ENCODE results near the gene SEMA5B. TPM values are rescaled to one million over a fixed set of nuclear protein-coding genes. Genes with fewer than 3 reads are reported as not detected.

The SEMA5B gene
- total RNA-seq, 1 donor from 2014 or later, result 1.0 TPM

GRCh38 chr3:123037015-123037375, 9.4 kb upstream of the SEMA5B start:
- FAIRE-seq (no peak), DNase-seq (ENCODE audit: low read depth) (no peak)
- H3K79me2 ChIP-seq (ENCODE audit: insufficient read depth, low read length), result no peaks in the 10 kb centered on the region
- H3K9me3 ChIP-seq (ENCODE audit: insufficient read depth, low read depth, low read length), result no peaks in the 10 kb centered on the region
- no peak overlapping the region for H3K4me3 Mint-ChIP-seq (ENCODE audit: unreplicated experiment)
- no peaks in the 10 kb centered on the region for H3K9me3 Mint-ChIP-seq (ENCODE audit: unreplicated experiment)
- no peaks in the 10 kb centered on the region for H4K20me1 ChIP-seq (ENCODE audit: insufficient read depth, low read length)
- peaks cover 55% of the 10 kb centered on the region for H3K27me3 Mint-ChIP-seq (ENCODE audit: low read depth, unreplicated experiment)
- no peaks in the 10 kb centered on the region for H3K4me1 ChIP-seq (ENCODE audit: insufficient read depth, low read length)
- H3K9ac ChIP-seq (ENCODE audit: low read length), result no peak overlapping the region
- no peak overlapping the region for H3K27ac Mint-ChIP-seq (ENCODE audit: unreplicated experiment)
- H3K27me3 ChIP-seq (ENCODE audit: insufficient read depth, low read length), result peaks cover 50% of the 10 kb centered on the region
- no peak overlapping the region for H3K27ac ChIP-seq (ENCODE audit: low read depth, low read length)
- no peaks in the 10 kb centered on the region for H3K36me3 ChIP-seq (ENCODE audit: insufficient read depth, low read length)
- H3K36me3 Mint-ChIP-seq (ENCODE audit: low read depth, unreplicated experiment), result no peaks in the 10 kb centered on the region
- TF ChIP-seq CTCF (IDR thresholded peaks at IDR 0.05; ENCODE audit: insufficient read depth, low read depth, low read length) (no peak), EZH2 (IDR thresholded peaks at IDR 0.05; ENCODE audit: insufficient read depth, low read length) (no peak)
- no peak overlapping the region for H2AFZ ChIP-seq (ENCODE audit: low read depth, low read length)
- H3K4me2 ChIP-seq (ENCODE audit: low read length), result no peak overlapping the region
- no peak overlapping the region for H3K4me3 ChIP-seq (ENCODE audit: insufficient read depth, low read depth, low read length)
- no peaks in the 10 kb centered on the region for H3K4me1 Mint-ChIP-seq (ENCODE audit: low read depth, unreplicated experiment)

DNA sequence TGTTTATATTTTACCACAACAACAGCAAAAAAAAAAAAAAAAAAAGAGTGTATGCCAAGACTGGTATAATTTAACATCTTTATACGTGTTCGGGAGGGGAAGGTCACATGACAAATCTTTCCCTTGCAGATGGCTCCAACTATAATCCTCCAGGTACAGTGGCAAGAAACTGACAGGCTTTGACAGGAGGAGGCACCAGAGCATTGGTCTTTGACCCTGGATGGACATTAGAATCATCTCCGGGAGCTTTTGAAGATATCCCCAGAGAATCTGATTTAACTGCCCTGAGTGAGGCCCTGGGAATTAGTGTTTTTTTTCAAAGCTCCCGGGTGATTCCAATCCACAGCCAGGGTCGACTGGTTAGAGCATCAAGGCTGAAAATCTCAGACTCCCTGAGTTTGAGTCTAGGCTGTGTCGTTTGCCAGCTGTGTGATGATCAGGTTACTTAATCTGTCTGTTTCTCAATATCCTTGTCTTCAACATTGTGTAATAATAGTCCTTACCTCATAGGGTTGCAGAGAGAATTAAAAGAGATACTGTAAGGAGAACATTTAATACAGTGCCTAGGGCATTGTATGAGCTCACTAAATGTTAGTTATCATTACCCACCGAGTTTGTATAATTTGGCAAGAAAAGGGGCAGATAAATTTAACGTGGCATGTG, 8.9 kb upstream of the SEMA5B start:
- Histone ChIP-seq H3K4me1 (ENCODE audit: insufficient read depth, low read length) (no peaks in the 10 kb centered on the region), H3K4me3 (ENCODE audit: insufficient read depth, low read depth, low read length) (no peak overlapping the region), H3K79me2 (ENCODE audit: insufficient read depth, low read length) (no peaks in the 10 kb centered on the region), H3K9ac (ENCODE audit: low read length) (no peak overlapping the region), H3K4me2 (ENCODE audit: low read length) (no peak overlapping the region), H3K36me3 (ENCODE audit: insufficient read depth, low read length) (no peaks in the 10 kb centered on the region), H3K27me3 (ENCODE audit: insufficient read depth, low read length) (peaks cover 50% of the 10 kb centered on the region), H4K20me1 (ENCODE audit: insufficient read depth, low read length) (no peaks in the 10 kb centered on the region), H2AFZ (ENCODE audit: low read depth, low read length) (no peak overlapping the region), H3K9me3 (ENCODE audit: insufficient read depth, low read depth, low read length) (no peaks in the 10 kb centered on the region), H3K27ac (ENCODE audit: low read depth, low read length) (no peak overlapping the region)
- Mint-ChIP-seq H3K36me3 (ENCODE audit: low read depth, unreplicated experiment) (no peaks in the 10 kb centered on the region), H3K4me3 (ENCODE audit: unreplicated experiment) (no peak overlapping the region), H3K27ac (ENCODE audit: unreplicated experiment) (no peak overlapping the region), H3K27me3 (ENCODE audit: low read depth, unreplicated experiment) (peaks cover 53% of the 10 kb centered on the region), H3K9me3 (ENCODE audit: unreplicated experiment) (no peaks in the 10 kb centered on the region), H3K4me1 (ENCODE audit: low read depth, unreplicated experiment) (no peaks in the 10 kb centered on the region)
- no peak for TF ChIP-seq CTCF (IDR thresholded peaks at IDR 0.05; ENCODE audit: insufficient read depth, low read depth, low read length)
- no peak for TF ChIP-seq EZH2 (IDR thresholded peaks at IDR 0.05; ENCODE audit: insufficient read depth, low read length)
- DNase-seq (ENCODE audit: low read depth) (no peak), FAIRE-seq (no peak)

DNA sequence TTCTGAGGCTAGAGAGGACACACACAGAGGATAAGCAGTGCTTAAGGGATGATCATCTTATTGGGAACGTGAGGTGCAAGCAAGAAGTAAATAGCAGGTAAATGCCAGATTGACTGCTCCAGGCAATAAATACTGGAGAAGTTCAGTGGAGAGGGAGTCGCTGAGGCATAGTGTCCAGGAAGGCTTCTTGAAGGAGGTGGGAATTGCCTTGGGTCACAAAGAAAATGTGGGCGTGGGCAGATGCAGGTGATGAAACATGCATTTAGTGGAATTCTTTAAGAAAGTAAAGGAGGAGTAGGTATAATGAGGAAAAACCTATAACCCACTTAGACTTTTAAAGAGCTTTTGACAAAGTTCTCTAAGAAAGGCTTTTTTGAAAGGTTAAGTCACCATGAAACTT, 7.4 kb upstream of the SEMA5B start:
- peaks cover 57% of the 10 kb centered on the region for H3K27me3 ChIP-seq (ENCODE audit: insufficient read depth, low read length)

More for the DNA sequence above, 7.4 kb upstream of the SEMA5B start:
- FAIRE-seq (no peak), DNase-seq (ENCODE audit: low read depth) (no peak)
- no peak overlapping the region for H3K27ac Mint-ChIP-seq (ENCODE audit: unreplicated experiment)
- Histone ChIP-seq H3K4me3 (ENCODE audit: insufficient read depth, low read depth, low read length) (no peak overlapping the region), H3K36me3 (ENCODE audit: insufficient read depth, low read length) (no peaks in the 10 kb centered on the region), H3K79me2 (ENCODE audit: insufficient read depth, low read length) (no peaks in the 10 kb centered on the region), H3K9me3 (ENCODE audit: insufficient read depth, low read depth, low read length) (no peaks in the 10 kb centered on the region), H2AFZ (ENCODE audit: low read depth, low read length) (no peak overlapping the region), H3K4me1 (ENCODE audit: insufficient read depth, low read length) (no peaks in the 10 kb centered on the region), H3K27ac (ENCODE audit: low read depth, low read length) (no peak overlapping the region), H3K4me2 (ENCODE audit: low read length) (no peak overlapping the region), H3K9ac (ENCODE audit: low read length) (no peak overlapping the region), H4K20me1 (ENCODE audit: insufficient read depth, low read length) (no peaks in the 10 kb centered on the region)
- no peaks in the 10 kb centered on the region for H3K4me1 Mint-ChIP-seq (ENCODE audit: low read depth, unreplicated experiment)
- no peaks in the 10 kb centered on the region for H3K9me3 Mint-ChIP-seq (ENCODE audit: unreplicated experiment)
- TF ChIP-seq CTCF (IDR thresholded peaks at IDR 0.05; ENCODE audit: insufficient read depth, low read depth, low read length), result no peak
- no peak overlapping the region for H3K4me3 Mint-ChIP-seq (ENCODE audit: unreplicated experiment)
- no peaks in the 10 kb centered on the region for H3K36me3 Mint-ChIP-seq (ENCODE audit: low read depth, unreplicated experiment)
- H3K27me3 Mint-ChIP-seq (ENCODE audit: low read depth, unreplicated experiment), result peaks cover 45% of the 10 kb centered on the region
